SK-N-SH (cell line): Measurements from ENCODE around the gene EEFSEC. TPM values are rescaled to one million over a fixed set of nuclear protein-coding genes. Genes with fewer than 3 reads are reported as not detected.

Source experiments
- CTCF ChIA-PET: fragments of 300-600, 350-600 bp; formaldehyde crosslinking; extraction: SDS; loops from one replicate; lab custom pipeline; 2021; lab: Yijun Ruan, JAX
- POLR2A ChIA-PET: fragments of 350-600 bp; sonication (Branson Sonifier 250); formaldehyde crosslinking; extraction: SDS; loops from one replicate; lab custom pipeline; 2020; ENCODE audit warnings: antibody characterized with exemption, inconsistent platforms; lab: Yijun Ruan, JAX
- DNase-seq: peaks from one replicate; pipeline ENCODE4 v3.0.0; 2012
- H2AFZ ChIP-seq: fragments of 200-600 bp; sonication (generic); 2 replicates; pipeline ENCODE4 v1.8.1; 2016; ENCODE audit warnings: antibody characterized with exemption, mild to moderate bottlenecking, low read depth
- H3F3A ChIP-seq: fragments of 200-600 bp; sonication (generic); replicated peaks from 2 replicates; pipeline ENCODE3; 2016; ENCODE audit warnings: antibody characterized with exemption, mild to moderate bottlenecking; ENCODE audit not compliant: insufficient read depth
- H3K27ac ChIP-seq, 2 experiments: fragments of 200-500 bp in 1 of 2; fragments of 200-600 bp in 1 of 2; sonication (Bioruptor generic) in 1 of 2; sonication (generic), shearing (Covaris generic) in 1 of 2; 2 replicates each; pipeline versions ENCODE4 v1.5.1 to v1.6.1; 2014 to 2016; ENCODE audit warnings: low read depth in 2 of 2, inconsistent platforms in 1 of 2, low read length in 1 of 2, mild to moderate bottlenecking in 1 of 2, mixed read lengths in 1 of 2
- H3K27me3 ChIP-seq: fragments of 200-600 bp; sonication (generic), shearing (Covaris generic); 2 replicates; pipeline ENCODE4 v1.6.1; 2016; ENCODE audit warnings: mixed run types; ENCODE audit not compliant: insufficient read depth
- H3K36me3 ChIP-seq, 2 experiments: fragments of 200-500 bp in 1 of 2; fragments of 200-600 bp in 1 of 2; sonication (Bioruptor generic) in 1 of 2; sonication (generic) in 1 of 2; replicated peaks in 1 of 2; 2 replicates each; pipeline versions ENCODE3 to v1.5.1; 2014 to 2016; ENCODE audit warnings: low read length in 1 of 2, mild to moderate bottlenecking in 1 of 2; ENCODE audit not compliant: insufficient read depth in 2 of 2, control insufficient read depth in 1 of 2
- H3K4me1 ChIP-seq, 2 experiments: fragments of 200-500 bp in 1 of 2; fragments of 200-600 bp in 1 of 2; sonication (Bioruptor generic) in 1 of 2; sonication (generic), shearing (Covaris generic) in 1 of 2; 2 replicates each; pipeline versions ENCODE4 v1.5.1 to v1.6.1; 2014 to 2016; ENCODE audit warnings: low read depth in 1 of 2, low read length in 1 of 2, mixed run types in 1 of 2; ENCODE audit not compliant: insufficient read depth in 2 of 2, control insufficient read depth in 1 of 2
- H3K4me2 ChIP-seq: fragments of 200-600 bp; sonication (generic), shearing (Covaris generic); 2 replicates; pipeline ENCODE4 v1.6.1; 2017; ENCODE audit warnings: mixed run types
- H3K4me3 ChIP-seq, 2 experiments: fragments of 200-500 bp in 1 of 2; fragments of 200-600 bp in 1 of 2; sonication (Bioruptor generic) in 1 of 2; sonication (generic), shearing (Covaris generic) in 1 of 2; 2 replicates each; pipeline versions ENCODE4 v1.5.1 to v1.8.1; 2014 to 2016; ENCODE audit warnings: low read depth in 2 of 2, inconsistent platforms in 1 of 2, low read length in 1 of 2, mild to moderate bottlenecking in 1 of 2, mixed read lengths in 1 of 2, moderate library complexity in 1 of 2
- H3K79me2 ChIP-seq: fragments of 200-600 bp; sonication (generic); 2 replicates; pipeline ENCODE4 v1.8.1; 2017; ENCODE audit warnings: mild to moderate bottlenecking; ENCODE audit not compliant: insufficient read depth
- H3K9ac ChIP-seq: fragments of 200-600 bp; sonication (generic); 2 replicates; pipeline ENCODE4 v1.6.1; 2017; ENCODE audit warnings: mixed run types
- H3K9me2 ChIP-seq: fragments of 200-600 bp; sonication (generic); 2 replicates; pipeline ENCODE4 v1.6.1; 2017; ENCODE audit warnings: mixed run types
- H3K9me3 ChIP-seq: fragments of 200-600 bp; sonication (generic); 2 replicates; pipeline ENCODE4 v1.6.1; 2017; ENCODE audit warnings: mixed run types, mild to moderate bottlenecking, moderate library complexity
- H4K20me1 ChIP-seq: fragments of 200-600 bp; sonication (generic); 2 replicates; pipeline ENCODE4 v1.6.1; 2017; ENCODE audit warnings: mild to moderate bottlenecking, mixed run types; ENCODE audit not compliant: insufficient read depth
- ELF1 ChIP-seq: IDR thresholded peaks from 2 replicates; pipeline ENCODE4 v1.4.0; 2012
- EZH2phosphoT487 ChIP-seq: fragments of 200-600 bp; sonication (generic); IDR thresholded peaks from 2 replicates; pipeline ENCODE4 v1.6.1; 2017; ENCODE audit warnings: low read depth, mixed run types, mild to moderate bottlenecking, antibody characterized with exemption, moderate library complexity, borderline replicate concordance
- FOXJ3 ChIP-seq: sonication (generic); formaldehyde crosslinking; IDR thresholded peaks from 2 replicates; pipeline ENCODE4 v1.5.1; 2020; ENCODE audit warnings: mild to moderate bottlenecking, missing genetic modification reagents
- FOXM1 ChIP-seq: IDR thresholded peaks from 2 replicates; pipeline ENCODE4 v1.4.0; 2012; ENCODE audit warnings: low read depth, mild to moderate bottlenecking
- MAX ChIP-seq: IDR thresholded peaks from 2 replicates; pipeline ENCODE4 v1.4.0; 2012; ENCODE audit warnings: low read depth
- NFIC ChIP-seq: IDR thresholded peaks from 2 replicates; pipeline ENCODE4 v1.4.0; 2012; ENCODE audit warnings: borderline replicate concordance
- NRF1 ChIP-seq: IDR thresholded peaks from 2 replicates; pipeline ENCODE4 v1.6.1; 2012; ENCODE audit warnings: low read depth, mild to moderate bottlenecking, low read length
- POLR2AphosphoS5 ChIP-seq: IDR thresholded peaks from 2 replicates; pipeline ENCODE4 v1.6.1; 2012; ENCODE audit warnings: low read depth, low read length
- RAD21 ChIP-seq: IDR thresholded peaks from 2 replicates; pipeline ENCODE4 v1.6.1; 2012; ENCODE audit warnings: mild to moderate bottlenecking, low read length
- RCOR1 ChIP-seq: fragments of 150-350 bp; IDR thresholded peaks from 2 replicates; pipeline ENCODE4 v1.6.1; 2017; ENCODE audit warnings: antibody characterized with exemption, low read length
- RXRA ChIP-seq: IDR thresholded peaks from 2 replicates; pipeline ENCODE4 v1.4.0; 2012; ENCODE audit warnings: low read depth, mild to moderate bottlenecking, borderline replicate concordance
- SIN3A ChIP-seq: IDR thresholded peaks from 2 replicates; pipeline ENCODE4 v1.6.1; 2012; ENCODE audit warnings: low read depth, mild to moderate bottlenecking, low read length, moderate library complexity, borderline replicate concordance
- SMC3 ChIP-seq: IDR thresholded peaks from 2 replicates; pipeline ENCODE4 v1.6.1; 2012; ENCODE audit warnings: low read depth, low read length, improper control_type of control experiment
- TAF1 ChIP-seq: IDR thresholded peaks from 2 replicates; pipeline ENCODE4 v1.6.1; 2012; ENCODE audit warnings: low read depth, mild to moderate bottlenecking, low read length, moderate library complexity, borderline replicate concordance
- TEAD4 ChIP-seq: IDR thresholded peaks from 2 replicates; pipeline ENCODE4 v1.4.0; 2012; ENCODE audit warnings: mild to moderate bottlenecking, borderline replicate concordance; ENCODE audit not compliant: insufficient read depth
- ZBTB33 ChIP-seq: IDR thresholded peaks from 2 replicates; pipeline ENCODE4 v1.4.0; 2012; ENCODE audit warnings: low read depth, borderline replicate concordance
- WGBS: methylation state at CpG from one replicate; pipeline ENCODE4 v1.1.6; 2017; ENCODE audit warnings: low lambda C conversion rate; 5-methylcytosine and 5-hydroxymethylcytosine counted together
- polyA plus RNA-seq, 3 experiments: library from polyadenylated mRNA; depleted of rRNA; stranded (reverse); fragments of >200 nt; gene quantifications; 2 replicates each; pipeline ENCODE4 v1.2.3, GENCODE V29; 2012
- TF ChIP-seq, protein P1 (sequence below): IDR thresholded peaks from 2 replicates; pipeline ENCODE4; 2012
- TF ChIP-seq, protein P2 (sequence below): IDR thresholded peaks from 2 replicates; pipeline ENCODE4 v1.4.0; 2012; ENCODE audit warnings: low read depth, borderline replicate concordance

Gene EEFSEC
- polyA plus RNA-seq, 1 of the 3 experiments (the other 2 are of a cell fraction): 12.4 TPM

- no peaks in the 10 kb centered on the region for H3F3A ChIP-seq
- no peaks in the 10 kb centered on the region for H3K36me3 ChIP-seq
- H3K79me2 ChIP-seq: no peaks in the 10 kb centered on the region
- H3K27ac ChIP-seq: peak overlapping the region in 1 of 2 experiments; percentile 67; a peak in 2 of 4 replicates
- no peaks in the 10 kb centered on the region for H3K9me2 ChIP-seq
- no peaks in the 10 kb centered on the region for H3K9me3 ChIP-seq
- no peak overlapping the region for H3K9ac ChIP-seq
- DNase-seq: no peak
- no peaks in the 10 kb centered on the region for H3K27me3 ChIP-seq
- ChIA-PET CTCF (interaction anchor here (0.9 to 1.7 kb wide), 7 partner anchors 12 to 130 kb away, joined by 3 to 7 read pairs (median 3); no protein-coding TSS in a partner anchor), POLR2A (interaction anchor here (0.6 kb wide), 2 partner anchors 9 to 384 kb away, joined by 4 read pairs; no protein-coding TSS in a partner anchor)
- H3K4me1 ChIP-seq: peaks cover 7 to 48% of the 10 kb centered on the region in 2 experiments; a peak in 2 of 4 replicates
- H3K4me3 ChIP-seq: no peak overlapping the region
- H4K20me1 ChIP-seq: no peaks in the 10 kb centered on the region
- TF ChIP-seq ELF1: no peak
- TF ChIP-seq RXRA: no peak
- no peak for TF ChIP-seq SMC3
- no peak for TF ChIP-seq RAD21
- TF ChIP-seq MAX: no peak
- no peak for TF ChIP-seq NFIC
- TF ChIP-seq NRF1: no peak
- TF ChIP-seq EZH2phosphoT487: no peak
- TF ChIP-seq TEAD4: no peak
- no peak for TF ChIP-seq TAF1
- TF ChIP-seq, protein P1, sequence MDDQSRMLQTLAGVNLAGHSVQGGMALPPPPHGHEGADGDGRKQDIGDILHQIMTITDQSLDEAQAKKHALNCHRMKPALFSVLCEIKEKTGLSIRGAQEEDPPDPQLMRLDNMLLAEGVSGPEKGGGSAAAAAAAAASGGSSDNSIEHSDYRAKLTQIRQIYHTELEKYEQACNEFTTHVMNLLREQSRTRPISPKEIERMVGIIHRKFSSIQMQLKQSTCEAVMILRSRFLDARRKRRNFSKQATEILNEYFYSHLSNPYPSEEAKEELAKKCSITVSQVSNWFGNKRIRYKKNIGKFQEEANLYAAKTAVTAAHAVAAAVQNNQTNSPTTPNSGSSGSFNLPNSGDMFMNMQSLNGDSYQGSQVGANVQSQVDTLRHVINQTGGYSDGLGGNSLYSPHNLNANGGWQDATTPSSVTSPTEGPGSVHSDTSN: no peak
- no peak for TF ChIP-seq FOXM1
- no peak for TF ChIP-seq RCOR1
- TF ChIP-seq POLR2AphosphoS5: no peak
- TF ChIP-seq FOXJ3 (CRISPR knock-in tag): no peak
- TF ChIP-seq, protein P2, sequence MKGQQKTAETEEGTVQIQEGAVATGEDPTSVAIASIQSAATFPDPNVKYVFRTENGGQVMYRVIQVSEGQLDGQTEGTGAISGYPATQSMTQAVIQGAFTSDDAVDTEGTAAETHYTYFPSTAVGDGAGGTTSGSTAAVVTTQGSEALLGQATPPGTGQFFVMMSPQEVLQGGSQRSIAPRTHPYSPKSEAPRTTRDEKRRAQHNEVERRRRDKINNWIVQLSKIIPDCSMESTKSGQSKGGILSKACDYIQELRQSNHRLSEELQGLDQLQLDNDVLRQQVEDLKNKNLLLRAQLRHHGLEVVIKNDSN: no peak
- TF ChIP-seq SIN3A: no peak
- TF ChIP-seq ZBTB33: no peak
- no peak overlapping the region for H2AFZ ChIP-seq
- whole genome bisulfite sequencing: 86% methylated on average over 2 of the region's 2 CpGs
- H3K4me2 ChIP-seq: no peak overlapping the region
Observed at GRCh38 chr3:128355543-128355919, 202.2 kb downstream of the EEFSEC start.
